Transverse colon (tissue), 4 donors: Measurements from ENCODE around the gene TMEM50A.
"Not testable (repeated sequence)": the region's sequence is repeated elsewhere in the genome, so short reads cannot be mapped to it uniquely, and the experiment has no call there.

ENCODE experiments used
- CTCF ChIP-seq, 5 experiments: fragments of 200-600 bp in 3 of 5; fragments of 450-650 bp in 2 of 5; sonication (generic) in 3 of 5; IDR thresholded peaks; 1 replicate in 2 of 5; 2 replicates in 3 of 5; pipeline ENCODE4 v1.5.1; 2016 to 2017; ENCODE audit warnings: antibody characterized with exemption in 5 of 5, inconsistent platforms in 3 of 5, mild to moderate bottlenecking in 2 of 5, moderate library complexity in 1 of 5
- POLR2A ChIP-seq: fragments of 450-650 bp; IDR thresholded peaks from one replicate; pipeline ENCODE4 v1.6.1; 2016; ENCODE audit warnings: antibody characterized with exemption, mild to moderate bottlenecking, moderate library complexity
- POLR2AphosphoS5 ChIP-seq, 3 donors: sonication (generic); formaldehyde crosslinking; IDR thresholded peaks; one replicate each; pipeline ENCODE4 v1.6.1; 2016; ENCODE audit warnings: antibody characterized with exemption in 3 of 3

GRCh38 chr1:25369691-25370271 is 31.6 kb downstream of the TMEM50A start:
- TF ChIP-seq POLR2A; POLR2AphosphoS5 (IDR thresholded peaks at IDR 0.05); CTCF (IDR thresholded peaks at IDR 0.05): not testable (repeated sequence)
